GM23338 (cell line): Measurements from ENCODE around the gene COL4A5. TPM values are rescaled to one million over a fixed set of nuclear protein-coding genes. Genes with fewer than 3 reads are reported as not detected.
"Not testable (repeated sequence)": the region's sequence is repeated elsewhere in the genome, so short reads cannot be mapped to it uniquely, and the experiment has no call there.

Experiments used
- ATAC-seq: fragments of 200-7000 bp; cut with Tn5 transposase; 3 replicates; pipeline ENCODE4 v1.9.1; 2020
- DNase-seq: peaks from one replicate; pipeline ENCODE4 v3.0.0-alpha.2; 2015; ENCODE audit warnings: low spot score
- H2AFZ ChIP-seq: fragments of 200-600 bp; sonication (generic); 2 replicates; pipeline ENCODE4 v1.8.0; 2016; ENCODE audit warnings: antibody characterized with exemption, mild to moderate bottlenecking, moderate library complexity
- H3F3A ChIP-seq: fragments of 200-600 bp; sonication (generic); replicated peaks from 2 replicates; pipeline ENCODE4 v1.8.0; 2017; ENCODE audit warnings: antibody characterized with exemption, mixed run types, low read depth
- H3K27ac ChIP-seq: fragments of 200-600 bp; sonication (generic); 2 replicates; pipeline ENCODE4 v1.6.1; 2016; ENCODE audit warnings: low read depth
- H3K27me3 ChIP-seq: fragments of 200-600 bp; sonication (generic); 2 replicates; pipeline ENCODE4 v1.8.0; 2016; ENCODE audit warnings: mild to moderate bottlenecking, mixed run types, moderate library complexity; ENCODE audit not compliant: insufficient read depth
- H3K36me3 ChIP-seq: fragments of 200-600 bp; sonication (generic); 2 replicates; pipeline ENCODE4 v1.8.0; 2016; ENCODE audit warnings: mild to moderate bottlenecking; ENCODE audit not compliant: insufficient read depth
- H3K4me1 ChIP-seq: fragments of 200-600 bp; sonication (generic); 2 replicates; pipeline ENCODE4 v1.8.0; 2016; ENCODE audit warnings: mild to moderate bottlenecking, moderate library complexity; ENCODE audit not compliant: insufficient read depth
- H3K4me2 ChIP-seq: fragments of 200-600 bp; sonication (generic); 2 replicates; pipeline ENCODE4 v1.7.1; 2017; ENCODE audit warnings: mixed run types
- H3K4me3 ChIP-seq: fragments of 200-600 bp; sonication (generic); 2 replicates; pipeline ENCODE4 v1.6.1; 2016; ENCODE audit warnings: mixed run types
- H3K79me2 ChIP-seq: fragments of 200-600 bp; sonication (generic); replicated peaks from 2 replicates; pipeline ENCODE4 v1.8.0; 2017; ENCODE audit warnings: mild to moderate bottlenecking; ENCODE audit not compliant: insufficient read depth
- H3K9me2 ChIP-seq: fragments of 200-600 bp; sonication (generic); 2 replicates; pipeline ENCODE4 v1.8.0; 2017; ENCODE audit not compliant: insufficient read depth
- H4K20me1 ChIP-seq: fragments of 200-600 bp; sonication (generic); replicated peaks from 2 replicates; pipeline ENCODE4 v1.8.0; 2017; ENCODE audit warnings: mild to moderate bottlenecking; ENCODE audit not compliant: insufficient read depth
- H3K27ac Mint-ChIP-seq: 2 replicates; pipeline ENCODE4 v1.8.0; 2020; ENCODE audit warnings: inconsistent platforms, mild to moderate bottlenecking, moderate library complexity, mixed read lengths
- H3K27me3 Mint-ChIP-seq: 3 replicates; pipeline ENCODE4 v1.8.0; 2022; ENCODE audit warnings: low read depth, mild to moderate bottlenecking, moderate library complexity, mixed read lengths, inconsistent platforms; ENCODE audit not compliant: insufficient read depth, poor library complexity
- H3K36me3 Mint-ChIP-seq: 3 replicates; pipeline ENCODE4 v1.8.0; 2021; ENCODE audit warnings: low read depth, mild to moderate bottlenecking, inconsistent platforms, moderate library complexity, mixed read lengths
- H3K4me1 Mint-ChIP-seq: 3 replicates; pipeline ENCODE4 v1.8.0; 2020; ENCODE audit warnings: mild to moderate bottlenecking, inconsistent platforms, mixed read lengths
- H3K4me3 Mint-ChIP-seq: 3 replicates; pipeline ENCODE4 v1.8.0; 2021; ENCODE audit warnings: moderate library complexity, mild to moderate bottlenecking, inconsistent platforms, mixed read lengths
- H3K9me3 Mint-ChIP-seq: 3 replicates; pipeline ENCODE4 v1.8.0; 2020; ENCODE audit warnings: moderate library complexity, mild to moderate bottlenecking, inconsistent platforms, mixed read lengths
- CREB1 ChIP-seq: fragments of 250-450 bp; sonication (Bioruptor Pico); IDR thresholded peaks from 2 replicates; pipeline ENCODE4 v1.5.0; 2020; ENCODE audit warnings: low read depth, mild to moderate bottlenecking, moderate library complexity
- long read RNA-seq: library from polyadenylated mRNA; unstranded; transcript quantifications from one replicate; pipeline ENCODE4 v2.0.0, GENCODE V29; 2020; ENCODE audit not compliant: unreplicated experiment
- polyA plus RNA-seq: library from polyadenylated mRNA; unstranded; fragments of >200 nt; fragmentation: Nextera tagmentation; extraction: Ambion mirVana; gene quantifications from 2 replicates; pipeline ENCODE4 v1.2.1, GENCODE V29; 2016
- total RNA-seq: library from RNA; depleted of rRNA; stranded (reverse); fragments of >200 nt; shearing (Covaris generic); gene quantifications from 2 replicates; pipeline ENCODE4 v1.2.3, GENCODE V29; 2014; rRNA removed
- TF ChIP-seq, protein P1 (sequence below): fragments of 250-450 bp; sonication (Bioruptor Pico); IDR thresholded peaks from 2 replicates; pipeline ENCODE4 v1.5.0; 2020; ENCODE audit warnings: mild to moderate bottlenecking, moderate library complexity
- TF ChIP-seq, protein P2 (sequence below), 2 experiments: fragments of 200-600 bp in 1 of 2; sonication (generic) in 1 of 2; conservative IDR thresholded peaks; 2 replicates each; pipeline versions ENCODE4 v1.5.1 to v1.6.1; 2016 to 2017; ENCODE audit warnings: antibody characterized with exemption in 2 of 2, low read depth in 2 of 2, mild to moderate bottlenecking in 2 of 2, moderate library complexity in 1 of 2

The COL4A5 gene
- total RNA-seq (25.7 and 48.1 TPM in 2 replicates), polyA plus RNA-seq (13.2 and 15.5 TPM in 2 replicates)
- long read RNA-seq, partial matches to known transcripts = 3 of 3 reads
- long read RNA-seq, other reads (novel, unspliced or antisense) = 0 of 3 reads

DNA sequence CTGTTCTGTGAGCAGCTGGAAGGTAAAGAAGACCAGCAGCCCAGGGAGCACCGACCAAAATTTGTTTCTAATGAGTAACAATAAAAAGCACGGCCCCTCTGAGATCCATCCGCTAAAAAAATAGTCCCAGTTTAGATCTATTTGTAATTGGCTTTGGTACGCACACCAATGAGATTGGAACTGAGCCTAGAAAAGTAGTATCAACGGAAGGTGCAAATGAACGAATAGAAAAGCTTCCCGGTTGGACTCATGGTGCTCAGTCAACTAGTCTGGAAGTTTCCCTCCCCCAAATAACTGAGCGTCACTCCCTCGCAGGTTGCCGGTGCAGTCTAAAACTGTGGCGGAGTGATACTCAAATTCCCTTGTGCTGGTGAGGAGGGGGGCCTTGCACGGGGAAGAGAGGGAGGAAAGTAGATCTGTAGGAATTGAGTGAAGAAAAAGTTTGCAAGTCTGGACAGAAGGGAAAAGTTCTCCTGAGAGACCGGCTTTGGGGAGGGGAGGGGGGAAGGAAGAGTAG is at the start of gene COL4A5:
TSS of gene COL4A5 (plus strand) at position 413 of the 517 bp plus-strand sequence. CDS start 288 bp downstream, outside the sequence.
- Mint-ChIP-seq H3K9me3 (peaks cover 6% of the 10 kb centered on the region; the same call in 2 of the 3 replicates), H3K27me3 (no peaks in the 10 kb centered on the region), H3K36me3 (peaks cover 7% of the 10 kb centered on the region; the same call in 2 of the 3 replicates), H3K4me3 (peak within 1 kb of the TSS; percentile 92), H3K27ac (peak within 1 kb of the TSS; percentile 86), H3K4me1 (peaks cover 31% of the 10 kb centered on the region)
- DNase-seq (peak; percentile 85), ATAC-seq (peak; percentile 66)
- TF ChIP-seq CREB1 = peak; percentile 36; the same call in 1 of the 2 replicates
- TF ChIP-seq, protein P1, sequence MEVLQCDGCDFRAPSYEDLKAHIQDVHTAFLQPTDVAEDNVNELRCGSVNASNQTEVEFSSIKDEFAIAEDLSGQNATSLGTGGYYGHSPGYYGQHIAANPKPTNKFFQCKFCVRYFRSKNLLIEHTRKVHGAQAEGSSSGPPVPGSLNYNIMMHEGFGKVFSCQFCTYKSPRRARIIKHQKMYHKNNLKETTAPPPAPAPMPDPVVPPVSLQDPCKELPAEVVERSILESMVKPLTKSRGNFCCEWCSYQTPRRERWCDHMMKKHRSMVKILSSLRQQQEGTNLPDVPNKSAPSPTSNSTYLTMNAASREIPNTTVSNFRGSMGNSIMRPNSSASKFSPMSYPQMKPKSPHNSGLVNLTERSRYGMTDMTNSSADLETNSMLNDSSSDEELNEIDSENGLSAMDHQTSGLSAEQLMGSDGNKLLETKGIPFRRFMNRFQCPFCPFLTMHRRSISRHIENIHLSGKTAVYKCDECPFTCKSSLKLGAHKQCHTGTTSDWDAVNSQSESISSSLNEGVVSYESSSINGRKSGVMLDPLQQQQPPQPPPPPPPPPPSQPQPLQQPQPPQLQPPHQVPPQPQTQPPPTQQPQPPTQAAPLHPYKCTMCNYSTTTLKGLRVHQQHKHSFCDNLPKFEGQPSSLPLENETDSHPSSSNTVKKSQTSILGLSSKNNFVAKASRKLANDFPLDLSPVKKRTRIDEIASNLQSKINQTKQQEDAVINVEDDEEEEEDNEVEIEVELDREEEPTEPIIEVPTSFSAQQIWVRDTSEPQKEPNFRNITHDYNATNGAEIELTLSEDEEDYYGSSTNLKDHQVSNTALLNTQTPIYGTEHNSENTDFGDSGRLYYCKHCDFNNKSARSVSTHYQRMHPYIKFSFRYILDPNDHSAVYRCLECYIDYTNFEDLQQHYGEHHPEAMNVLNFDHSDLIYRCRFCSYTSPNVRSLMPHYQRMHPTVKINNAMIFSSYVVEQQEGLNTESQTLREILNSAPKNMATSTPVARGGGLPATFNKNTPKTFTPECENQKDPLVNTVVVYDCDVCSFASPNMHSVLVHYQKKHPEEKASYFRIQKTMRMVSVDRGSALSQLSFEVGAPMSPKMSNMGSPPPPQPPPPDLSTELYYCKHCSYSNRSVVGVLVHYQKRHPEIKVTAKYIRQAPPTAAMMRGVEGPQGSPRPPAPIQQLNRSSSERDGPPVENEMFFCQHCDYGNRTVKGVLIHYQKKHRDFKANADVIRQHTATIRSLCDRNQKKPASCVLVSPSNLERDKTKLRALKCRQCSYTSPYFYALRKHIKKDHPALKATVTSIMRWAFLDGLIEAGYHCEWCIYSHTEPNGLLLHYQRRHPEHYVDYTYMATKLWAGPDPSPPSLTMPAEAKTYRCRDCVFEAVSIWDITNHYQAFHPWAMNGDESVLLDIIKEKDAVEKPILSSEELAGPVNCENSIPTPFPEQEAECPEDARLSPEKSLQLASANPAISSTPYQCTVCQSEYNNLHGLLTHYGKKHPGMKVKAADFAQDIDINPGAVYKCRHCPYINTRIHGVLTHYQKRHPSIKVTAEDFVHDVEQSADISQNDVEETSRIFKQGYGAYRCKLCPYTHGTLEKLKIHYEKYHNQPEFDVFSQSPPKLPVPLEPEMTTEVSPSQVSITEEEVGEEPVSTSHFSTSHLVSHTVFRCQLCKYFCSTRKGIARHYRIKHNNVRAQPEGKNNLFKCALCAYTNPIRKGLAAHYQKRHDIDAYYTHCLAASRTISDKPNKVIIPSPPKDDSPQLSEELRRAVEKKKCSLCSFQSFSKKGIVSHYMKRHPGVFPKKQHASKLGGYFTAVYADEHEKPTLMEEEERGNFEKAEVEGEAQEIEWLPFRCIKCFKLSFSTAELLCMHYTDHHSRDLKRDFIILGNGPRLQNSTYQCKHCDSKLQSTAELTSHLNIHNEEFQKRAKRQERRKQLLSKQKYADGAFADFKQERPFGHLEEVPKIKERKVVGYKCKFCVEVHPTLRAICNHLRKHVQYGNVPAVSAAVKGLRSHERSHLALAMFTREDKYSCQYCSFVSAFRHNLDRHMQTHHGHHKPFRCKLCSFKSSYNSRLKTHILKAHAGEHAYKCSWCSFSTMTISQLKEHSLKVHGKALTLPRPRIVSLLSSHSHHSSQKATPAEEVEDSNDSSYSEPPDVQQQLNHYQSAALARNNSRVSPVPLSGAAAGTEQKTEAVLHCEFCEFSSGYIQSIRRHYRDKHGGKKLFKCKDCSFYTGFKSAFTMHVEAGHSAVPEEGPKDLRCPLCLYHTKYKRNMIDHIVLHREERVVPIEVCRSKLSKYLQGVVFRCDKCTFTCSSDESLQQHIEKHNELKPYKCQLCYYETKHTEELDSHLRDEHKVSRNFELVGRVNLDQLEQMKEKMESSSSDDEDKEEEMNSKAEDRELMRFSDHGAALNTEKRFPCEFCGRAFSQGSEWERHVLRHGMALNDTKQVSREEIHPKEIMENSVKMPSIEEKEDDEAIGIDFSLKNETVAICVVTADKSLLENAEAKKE (CRISPR knock-in tag) = no peak
- TF ChIP-seq, protein P2, sequence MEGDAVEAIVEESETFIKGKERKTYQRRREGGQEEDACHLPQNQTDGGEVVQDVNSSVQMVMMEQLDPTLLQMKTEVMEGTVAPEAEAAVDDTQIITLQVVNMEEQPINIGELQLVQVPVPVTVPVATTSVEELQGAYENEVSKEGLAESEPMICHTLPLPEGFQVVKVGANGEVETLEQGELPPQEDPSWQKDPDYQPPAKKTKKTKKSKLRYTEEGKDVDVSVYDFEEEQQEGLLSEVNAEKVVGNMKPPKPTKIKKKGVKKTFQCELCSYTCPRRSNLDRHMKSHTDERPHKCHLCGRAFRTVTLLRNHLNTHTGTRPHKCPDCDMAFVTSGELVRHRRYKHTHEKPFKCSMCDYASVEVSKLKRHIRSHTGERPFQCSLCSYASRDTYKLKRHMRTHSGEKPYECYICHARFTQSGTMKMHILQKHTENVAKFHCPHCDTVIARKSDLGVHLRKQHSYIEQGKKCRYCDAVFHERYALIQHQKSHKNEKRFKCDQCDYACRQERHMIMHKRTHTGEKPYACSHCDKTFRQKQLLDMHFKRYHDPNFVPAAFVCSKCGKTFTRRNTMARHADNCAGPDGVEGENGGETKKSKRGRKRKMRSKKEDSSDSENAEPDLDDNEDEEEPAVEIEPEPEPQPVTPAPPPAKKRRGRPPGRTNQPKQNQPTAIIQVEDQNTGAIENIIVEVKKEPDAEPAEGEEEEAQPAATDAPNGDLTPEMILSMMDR (conservative IDR thresholded peaks at IDR 0.05; ENCODE audit: low read depth in 2 of 2) = no peak
- H4K20me1 ChIP-seq = no peaks in the 10 kb centered on the region
- no peaks in the 10 kb centered on the region for H3K9me2 ChIP-seq
- peak within 1 kb of the TSS; percentile 78 for H3K4me3 ChIP-seq
- H3K27ac ChIP-seq = peak within 1 kb of the TSS; percentile 40; the same call in 1 of the 2 replicates
- no peaks in the 10 kb centered on the region for H3F3A ChIP-seq
- H3K27me3 ChIP-seq = peaks cover 13% of the 10 kb centered on the region
- no peaks in the 10 kb centered on the region for H3K36me3 ChIP-seq
- H3K4me2 ChIP-seq = peak within 1 kb of the TSS; percentile 86
- H3K4me1 ChIP-seq = peaks cover 9% of the 10 kb centered on the region
- H3K79me2 ChIP-seq = peaks cover 35% of the 10 kb centered on the region
- peak within 1 kb of the TSS; percentile 72; the same call in 1 of the 2 replicates for H2AFZ ChIP-seq

DNA sequence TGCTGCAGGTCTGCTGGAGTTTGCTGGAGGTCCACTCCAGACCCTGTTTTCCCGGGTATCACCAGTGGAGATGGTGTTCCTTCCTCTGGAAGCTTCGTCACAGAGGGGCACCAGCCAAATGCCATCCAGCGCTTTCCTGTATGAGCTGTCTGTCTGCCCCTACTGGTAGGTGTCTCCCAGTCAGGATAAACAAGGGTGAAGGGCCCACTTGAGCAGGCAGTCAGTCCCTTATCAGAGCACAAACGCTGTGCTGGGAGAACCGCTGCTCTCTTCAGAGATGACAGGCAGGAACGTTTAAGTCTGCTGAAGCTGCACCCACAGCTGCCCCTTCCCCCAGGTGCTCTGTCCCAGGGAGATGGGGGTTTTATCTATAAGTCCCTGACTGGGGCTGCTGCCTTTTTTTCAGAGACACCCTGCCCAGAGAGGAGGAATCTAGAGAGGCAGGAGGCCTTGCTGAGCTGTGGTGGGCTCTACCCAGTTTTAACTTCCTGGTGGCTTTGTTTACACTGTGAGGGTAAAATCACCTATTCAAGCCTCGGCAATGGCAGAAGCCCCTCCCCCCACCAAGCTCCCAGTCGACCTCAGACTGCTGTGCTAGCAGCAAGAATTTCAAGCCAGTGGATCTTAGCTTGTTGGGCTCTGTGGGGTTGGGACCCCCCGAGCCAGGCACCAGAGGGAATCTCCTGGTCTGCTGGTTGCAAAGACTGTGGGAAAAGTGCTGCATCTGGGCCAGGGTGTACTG is 48.5 kb upstream of the COL4A5 start:
- H4K20me1 ChIP-seq, H3K4me2 ChIP-seq, H3K27me3 ChIP-seq, H3K4me3 ChIP-seq, H3K9me2 ChIP-seq, H3K27me3 Mint-ChIP-seq, H3K79me2 ChIP-seq, H3F3A ChIP-seq, H3K36me3 ChIP-seq, H3K4me3 Mint-ChIP-seq, H3K4me1 ChIP-seq, H2AFZ ChIP-seq, H3K27ac Mint-ChIP-seq: not testable (repeated sequence)
- ATAC-seq (peak; percentile 78), DNase-seq (peak; percentile 44)
- peaks cover 11% of the 10 kb centered on the region; the same call in 2 of the 3 replicates for H3K9me3 Mint-ChIP-seq
- H3K36me3 Mint-ChIP-seq = peaks cover 26% of the 10 kb centered on the region; the same call in 2 of the 3 replicates
- peak overlapping the region; percentile 45; the same call in 1 of the 2 replicates for H3K27ac ChIP-seq
- H3K4me1 Mint-ChIP-seq = peaks cover 11% of the 10 kb centered on the region; the same call in 2 of the 3 replicates
